Measurements from ENCODE around the gene UBE3C.

Gene UBE3C

DNA sequence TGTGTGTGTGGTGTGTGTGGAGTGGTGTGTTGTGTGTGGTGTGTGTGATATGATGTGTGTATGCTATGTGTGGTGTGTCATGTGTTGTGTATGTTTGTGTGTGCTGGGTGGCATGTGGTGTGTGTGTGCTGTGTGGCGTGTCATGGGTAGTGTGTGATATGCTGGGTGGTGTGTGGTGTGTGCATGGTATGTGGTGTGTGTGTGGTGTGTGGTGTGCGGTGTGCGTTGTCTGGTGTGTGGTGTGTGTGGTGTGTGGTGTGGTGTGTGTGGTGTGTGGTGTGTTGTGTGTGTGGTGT, 160.5 kb downstream of the UBE3C start:
- no peak for DNase-seq

DNA sequence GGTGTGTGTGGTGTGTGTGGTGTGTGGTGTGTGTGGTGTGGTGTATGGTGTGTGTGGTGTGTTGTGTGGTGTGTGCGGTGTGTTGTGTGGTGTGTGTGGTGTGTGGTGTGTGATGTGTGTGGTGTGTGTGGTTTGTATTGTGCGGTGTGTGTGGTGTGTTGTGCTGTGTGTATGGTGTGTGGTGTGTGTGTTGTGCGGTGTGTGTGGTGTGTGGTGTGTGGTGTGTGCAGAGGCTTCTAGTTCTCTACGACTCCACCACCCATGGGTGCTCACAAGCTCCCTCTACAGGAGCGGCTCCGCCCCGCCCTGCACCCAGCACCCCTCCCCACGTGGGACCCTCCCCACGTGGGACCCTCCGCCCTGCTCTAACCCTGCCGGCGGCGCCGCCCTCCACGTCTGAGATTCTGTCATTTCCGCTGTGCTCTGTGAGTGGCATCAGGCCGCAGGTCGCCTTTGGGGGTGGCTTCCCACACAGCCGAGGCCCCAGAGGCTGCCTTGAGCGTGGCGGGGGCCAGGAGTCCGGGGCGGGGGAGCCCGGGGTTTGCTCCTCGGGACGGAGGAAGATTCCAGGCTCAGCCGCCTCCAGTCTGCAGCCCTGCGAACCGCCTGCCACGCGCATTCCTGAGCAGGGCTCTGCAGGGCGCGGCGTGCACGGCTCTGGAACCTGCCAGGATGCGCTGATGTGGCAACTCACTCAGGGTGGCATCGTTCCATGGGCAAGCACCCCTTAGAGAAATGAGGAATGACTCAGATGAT, 161.1 kb downstream of the UBE3C start:
- DNase-seq = peak; percentile 42

DNA sequence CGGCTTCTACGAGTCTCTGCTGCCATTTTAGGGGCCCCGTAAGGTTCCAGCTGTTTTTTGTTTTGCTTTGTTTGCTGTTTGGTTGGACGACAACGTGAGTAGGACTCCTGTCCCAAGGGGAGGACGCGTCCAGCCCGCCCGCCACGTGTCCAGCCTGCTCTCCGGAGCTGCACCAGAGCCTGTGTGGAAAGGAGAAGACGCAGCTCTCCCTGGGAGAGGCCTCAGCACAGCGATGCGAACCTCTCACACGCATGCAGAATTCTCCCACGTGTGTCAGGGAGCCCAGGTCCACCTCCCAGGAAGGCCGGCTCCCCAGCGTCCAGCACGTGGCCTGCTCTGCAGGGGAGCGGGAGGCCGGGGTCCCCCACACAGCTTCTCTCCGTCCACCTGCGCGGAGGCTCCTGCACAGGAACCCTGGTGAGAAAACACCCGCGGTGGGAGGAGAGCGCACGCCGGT, 161.7 kb downstream of the UBE3C start:
- no peak for DNase-seq

DNA sequence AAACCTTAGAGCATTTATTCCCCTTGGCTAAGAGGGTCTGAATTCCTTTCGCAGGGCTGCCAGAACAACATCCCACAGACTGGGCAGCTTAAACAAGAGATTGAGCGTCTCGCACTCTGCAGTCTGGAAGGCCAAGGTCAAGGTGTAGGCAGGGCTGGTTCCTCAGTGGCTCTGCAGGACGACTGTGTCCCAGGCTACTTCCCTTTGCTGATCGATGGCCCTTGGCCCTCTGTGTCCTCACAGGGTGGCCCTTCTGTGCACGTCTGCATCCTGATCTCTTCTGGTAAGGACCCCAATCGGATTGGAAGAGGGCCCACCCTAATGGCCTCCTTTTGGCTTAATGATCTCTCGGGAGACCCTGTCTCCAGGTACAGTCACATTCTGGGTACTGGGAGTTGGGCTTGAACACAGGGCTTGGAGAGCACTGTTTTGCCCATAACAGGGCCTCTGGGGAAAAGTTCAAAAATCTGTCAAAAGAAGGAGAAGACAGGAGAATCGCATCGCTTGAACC, 162.9 kb downstream of the UBE3C start:
- DNase-seq = no peak

DNA sequence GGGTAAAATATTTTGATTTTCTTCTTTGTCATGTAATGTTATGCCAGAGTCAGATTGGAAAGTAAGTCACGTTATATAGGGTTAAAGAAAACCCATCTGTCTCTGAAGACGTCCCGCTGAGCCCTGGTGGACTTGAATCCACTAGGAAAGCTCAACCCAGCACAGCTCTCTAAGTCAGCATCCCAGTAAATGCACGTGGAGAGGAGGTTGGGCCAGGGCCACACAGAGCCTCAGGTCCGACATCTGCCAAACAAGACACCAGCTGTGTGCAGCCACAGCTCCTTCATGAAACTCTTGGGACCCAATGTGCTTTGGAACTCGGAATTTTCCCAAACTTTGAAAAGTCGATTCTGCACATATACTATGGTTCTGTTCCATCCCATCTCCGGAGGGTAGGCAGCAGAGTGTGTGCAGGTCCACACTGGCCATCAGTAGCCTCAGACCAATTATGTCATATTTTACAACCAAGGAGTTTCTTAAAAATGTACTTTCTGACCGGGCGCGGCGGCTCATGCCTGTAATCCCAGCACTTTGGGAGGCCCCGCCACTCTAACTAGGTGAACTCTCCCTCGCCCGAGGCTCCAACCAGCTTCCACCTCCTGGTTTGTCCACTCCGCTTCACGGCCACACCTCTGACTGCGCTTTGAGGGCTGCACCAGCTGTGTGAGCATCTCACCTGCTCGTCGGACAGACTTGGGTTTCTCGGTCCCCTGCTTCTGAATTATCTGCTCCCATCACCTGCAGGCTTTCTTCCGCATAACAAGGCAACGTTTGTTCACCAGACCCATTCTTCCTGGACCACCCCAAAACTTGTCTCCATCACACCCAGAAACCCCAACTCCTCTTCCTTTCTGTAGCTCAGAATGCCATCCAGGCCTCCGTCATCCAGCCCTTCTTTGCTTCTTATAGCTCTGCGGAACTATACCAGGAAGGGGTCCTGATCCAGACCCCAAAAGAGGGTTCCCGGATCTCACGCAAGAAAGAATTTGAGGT, 168.4 kb downstream of the UBE3C start:
- no peak for DNase-seq

DNA sequence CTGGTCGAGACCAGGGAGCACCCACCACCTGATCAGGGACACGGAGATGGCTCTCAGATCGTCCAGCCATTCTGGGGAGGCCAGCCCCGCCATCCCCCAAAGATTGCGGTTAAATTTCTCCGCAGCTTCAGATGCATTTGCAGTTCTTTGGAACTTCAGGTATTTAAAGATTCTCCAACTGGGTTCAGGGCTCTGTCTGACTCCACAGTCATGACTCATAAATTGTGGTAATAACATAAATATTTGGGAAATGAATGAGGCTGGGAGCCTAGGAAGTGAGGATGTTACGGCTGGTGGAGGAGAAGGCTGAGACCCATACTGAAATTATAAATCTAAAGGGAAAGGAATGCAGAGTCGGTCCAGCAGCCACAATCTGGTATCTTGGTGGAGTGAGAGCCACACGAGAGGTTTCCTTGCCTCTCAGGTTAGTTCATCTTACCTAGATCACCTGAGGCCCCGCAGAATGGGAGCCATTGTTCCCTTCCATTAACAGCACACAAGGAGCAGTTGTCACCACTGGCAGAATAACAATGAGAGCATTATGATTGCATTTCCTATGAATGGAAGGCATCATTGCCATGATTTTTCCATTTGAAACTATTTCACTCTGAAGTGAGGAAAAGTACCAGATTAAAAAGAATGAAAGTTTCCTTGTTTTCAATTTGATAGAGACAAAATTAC, 171.4 kb downstream of the UBE3C start:
- DNase-seq = no peak

DNA sequence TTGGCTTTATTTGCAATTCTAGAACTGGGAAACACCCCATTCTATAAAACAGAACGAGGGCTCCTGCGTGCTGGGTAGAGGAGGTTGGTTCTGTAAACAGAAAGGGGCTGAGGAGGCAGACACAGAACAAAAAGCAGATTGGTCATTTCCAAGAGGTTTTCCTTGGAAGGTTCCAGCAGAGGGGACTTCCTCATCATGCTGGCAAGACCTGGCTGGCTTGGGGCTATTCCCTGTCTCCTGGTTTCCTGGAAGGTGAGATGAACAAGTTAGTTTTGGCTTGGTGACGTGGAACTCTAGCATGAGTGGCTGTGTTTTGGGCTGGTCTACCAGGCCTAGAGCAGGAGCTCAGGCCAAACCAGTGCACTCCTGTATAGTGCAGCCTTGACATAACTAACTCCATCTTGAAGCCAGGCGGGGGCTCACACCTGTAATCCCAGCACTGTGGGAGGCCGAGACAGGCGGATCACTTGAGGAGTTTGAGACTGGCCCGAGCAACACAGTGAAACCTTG, 172.0 kb downstream of the UBE3C start:
- no peak for DNase-seq

DNA sequence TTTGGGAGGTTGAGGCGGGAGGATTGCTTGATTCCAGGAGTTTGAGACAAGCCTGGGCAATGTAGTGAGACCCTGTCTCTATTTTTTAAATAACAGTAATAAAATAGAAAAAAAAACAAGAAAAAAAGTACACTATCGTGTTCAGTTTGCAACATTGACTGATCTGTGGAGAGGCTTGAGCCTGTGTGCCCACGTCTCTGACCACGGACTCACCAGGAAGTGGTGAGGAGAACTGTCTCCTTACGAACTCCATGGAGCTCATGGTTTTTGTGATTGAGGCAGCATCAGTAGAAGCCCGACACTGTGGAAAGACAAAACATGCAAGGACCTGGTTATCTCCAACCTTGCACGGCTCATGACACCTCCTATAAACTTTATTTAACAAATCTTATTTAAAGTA, 174.2 kb downstream of the UBE3C start:
- no peak for DNase-seq

DNA sequence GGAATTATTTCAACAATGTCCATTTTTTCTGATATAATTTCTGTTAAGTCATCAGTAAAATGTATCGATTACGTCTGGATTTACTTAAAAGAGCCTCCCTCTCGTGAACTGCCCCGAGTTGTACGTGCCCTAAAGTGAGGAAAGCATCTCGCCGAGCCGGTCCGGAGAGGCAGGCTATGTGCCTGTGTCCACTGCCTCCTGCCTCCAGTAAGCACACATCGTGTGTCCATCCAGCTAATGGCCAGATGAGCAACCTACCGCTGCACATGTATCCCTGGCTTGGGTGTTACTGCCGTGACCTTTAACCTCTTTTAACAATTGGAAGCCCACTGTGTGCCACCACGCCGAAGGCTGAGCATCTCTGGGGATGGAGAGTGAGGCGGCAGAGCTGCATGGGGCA, 174.9 kb downstream of the UBE3C start:
- no peak for DNase-seq

DNA sequence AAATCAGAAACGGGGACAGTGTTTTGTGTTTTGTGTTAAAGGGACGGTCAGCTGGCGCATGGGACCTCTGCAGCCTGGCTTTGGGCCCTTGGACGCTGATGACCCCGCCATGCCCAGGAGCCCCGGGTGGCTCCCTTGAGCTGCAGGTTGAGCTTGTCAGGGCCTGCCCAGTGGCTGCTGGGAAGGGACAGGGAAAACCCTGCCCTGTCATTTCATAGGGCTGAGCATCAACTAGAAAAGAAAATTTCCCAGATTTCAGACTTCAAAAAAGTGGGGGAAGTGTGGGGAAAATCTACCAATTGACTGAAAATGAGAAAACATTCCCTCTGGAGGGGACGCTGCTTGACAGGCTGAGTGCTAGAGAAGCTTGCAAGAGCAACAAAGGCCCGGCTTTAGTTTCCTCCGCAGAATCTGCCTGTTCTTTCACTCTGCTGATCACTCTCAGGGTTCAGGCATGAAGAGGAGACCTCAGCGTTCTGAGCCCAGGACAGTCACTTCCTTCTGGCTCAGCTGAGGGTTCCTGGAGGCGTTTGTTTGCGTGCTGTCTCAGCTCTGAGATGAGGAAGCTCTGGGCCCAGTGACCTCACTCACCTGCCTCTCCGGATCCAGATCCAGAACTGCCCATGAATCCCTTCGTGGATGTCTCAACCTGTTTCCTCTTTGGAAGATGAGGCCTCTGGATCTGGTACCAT, 179.4 kb downstream of the UBE3C start:
- DNase-seq = no peak

Data from central memory CD4-positive, alpha-beta T cell (primary cell).